HCT116 (cell line): ENCODE results near the gene MYH6. TPM values are rescaled to one million over a fixed set of nuclear protein-coding genes. Genes with fewer than 3 reads are reported as not detected.

Experiments used
- ATAC-seq: fragments of 200-7000 bp; cut with Tn5 transposase; 2 replicates; pipeline ENCODE4 v1.9.1; 2020; ENCODE audit warnings: mild to moderate bottlenecking, moderate library complexity
- BruUV-seq: library from RNA; stranded (reverse); fragments of 400-500 nt; replicated peaks from 2 replicates; lab custom pipeline; 2021; lab: Mats Ljungman, UMichigan
- CTCF ChIA-PET: fragments of 300-600 bp; sonication (Branson Sonifier 250); formaldehyde crosslinking; loops from one replicate; lab custom pipeline; 2021; ENCODE audit warnings: antibody characterized with exemption; lab: Charles Lee
- POLR2A ChIA-PET: fragments of 300-600, 350-600 bp; sonication (Branson Sonifier 250); formaldehyde crosslinking; loops from one replicate; lab custom pipeline; 2021; ENCODE audit warnings: antibody characterized with exemption; lab: Charles Lee
- RAD21 ChIA-PET, 2 experiments: fragments of 300-600 bp; sonication (Branson Sonifier 250); formaldehyde crosslinking; loops; one replicate each; lab custom pipeline; 2023; ENCODE audit warnings: low total read pairs in 2 of 2; ENCODE audit not compliant: uncharacterized antibody in 2 of 2, unreplicated experiment in 2 of 2, low non-redundant PET in 1 of 2; lab: Charles Lee
- DNase-seq: peaks from one replicate; pipeline ENCODE4 v3.0.0-alpha.2; 2010; ENCODE audit warnings: low read depth, low spot score
- H2AFZ ChIP-seq: fragments of 200-600 bp; shearing (Covaris generic), sonication (generic); 2 replicates; pipeline ENCODE4 v1.6.1; 2017; ENCODE audit warnings: low read depth, mixed run types, mixed read lengths, antibody characterized with exemption, low read length; ENCODE audit not compliant: poor library complexity, severe bottlenecking
- H3K27ac ChIP-seq: 2 replicates; pipeline ENCODE4 v1.5.1; 2012; ENCODE audit warnings: low read depth, low read length
- H3K27me3 ChIP-seq: fragments of 200-600 bp; sonication (generic); 2 replicates; pipeline ENCODE4 v1.6.1; 2016; ENCODE audit warnings: mixed run types, low read length, mixed read lengths; ENCODE audit not compliant: insufficient read depth
- H3K36me3 ChIP-seq, 2 experiments: fragments of 200-500 bp in 1 of 2; fragments of 200-600 bp in 1 of 2; sonication (Bioruptor generic) in 1 of 2; sonication (generic) in 1 of 2; 2 replicates each; pipeline versions ENCODE4 v1.5.1 to v1.6.1; 2014 to 2016; ENCODE audit warnings: low read length in 2 of 2, inconsistent platforms in 1 of 2, mixed read lengths in 1 of 2, mixed run types in 1 of 2; ENCODE audit not compliant: insufficient read depth in 2 of 2, control insufficient read depth in 1 of 2
- H3K4me1 ChIP-seq, 2 experiments: fragments of 200-600 bp in 1 of 2; sonication (generic) in 1 of 2; 2 replicates each; pipeline versions ENCODE4 v1.5.1 to v1.6.1; 2012 to 2017; ENCODE audit warnings: low read length in 2 of 2, inconsistent platforms in 1 of 2, mild to moderate bottlenecking in 1 of 2, mixed read lengths in 1 of 2, mixed run types in 1 of 2, moderate library complexity in 1 of 2; ENCODE audit not compliant: insufficient read depth in 2 of 2, control insufficient read depth in 1 of 2
- H3K4me2 ChIP-seq: fragments of 200-600 bp; sonication (generic); 2 replicates; pipeline ENCODE4 v1.6.1; 2017; ENCODE audit warnings: mixed run types, low read length, mixed read lengths
- H3K4me3 ChIP-seq, 2 experiments: fragments of 200-600 bp in 1 of 2; sonication (generic) in 1 of 2; replicated peaks in 1 of 2; 2 replicates each; pipeline ENCODE4 v1.5.1; 2011 to 2016; ENCODE audit warnings: low read length in 2 of 2, control low read depth in 1 of 2, low read depth in 1 of 2, mild to moderate bottlenecking in 1 of 2, mixed read lengths in 1 of 2, mixed run types in 1 of 2
- H3K79me2 ChIP-seq: fragments of 200-600 bp; sonication (generic); 2 replicates; pipeline ENCODE4 v1.6.1; 2017; ENCODE audit warnings: mild to moderate bottlenecking, mixed run types, low read length, moderate library complexity, mixed read lengths; ENCODE audit not compliant: insufficient read depth
- H3K9ac ChIP-seq: fragments of 200-600 bp; sonication (generic); 2 replicates; pipeline ENCODE4 v1.6.1; 2016; ENCODE audit warnings: low read length, mixed read lengths
- H3K9me2 ChIP-seq: fragments of 200-600 bp; sonication (generic), shearing (Covaris generic); 2 replicates; pipeline ENCODE4 v1.6.1; 2017; ENCODE audit warnings: mixed run types, mild to moderate bottlenecking, moderate library complexity; ENCODE audit not compliant: insufficient read depth
- H3K9me3 ChIP-seq, 2 experiments: fragments of 200-500 bp in 1 of 2; fragments of 200-600 bp in 1 of 2; sonication (Bioruptor generic) in 1 of 2; sonication (generic) in 1 of 2; 2 replicates each; pipeline ENCODE4 v1.6.1; 2014 to 2017; ENCODE audit warnings: low read length in 2 of 2, mixed read lengths in 2 of 2, inconsistent platforms in 1 of 2, low read depth in 1 of 2, mild to moderate bottlenecking in 1 of 2, mixed run types in 1 of 2, moderate library complexity in 1 of 2; ENCODE audit not compliant: control insufficient read depth in 1 of 2, insufficient read depth in 1 of 2
- H4K20me1 ChIP-seq: fragments of 200-600 bp; sonication (generic), shearing (Covaris generic); 2 replicates; pipeline ENCODE4 v1.6.1; 2017; ENCODE audit warnings: mixed run types, mild to moderate bottlenecking, moderate library complexity; ENCODE audit not compliant: insufficient read depth
- CBX3 ChIP-seq: IDR thresholded peaks from 2 replicates; pipeline ENCODE4 v1.6.1; 2012; ENCODE audit warnings: low read depth
- CEBPB ChIP-seq: IDR thresholded peaks from 2 replicates; pipeline ENCODE4 v1.6.1; 2012; ENCODE audit warnings: low read depth
- EZH2phosphoT487 ChIP-seq: fragments of 200-600 bp; IDR thresholded peaks from 2 replicates; pipeline ENCODE4 v1.6.1; 2018; ENCODE audit warnings: antibody characterized with exemption, borderline replicate concordance
- JUND ChIP-seq: IDR thresholded peaks from 2 replicates; pipeline ENCODE4 v1.6.1; 2012
- POLR2A ChIP-seq: IDR thresholded peaks from 2 replicates; pipeline ENCODE4 v1.7.0; 2011; ENCODE audit warnings: borderline replicate concordance; ENCODE audit not compliant: insufficient read depth, insufficient read length; ENCODE audit errors: extremely low read depth
- POLR2AphosphoS5 ChIP-seq: IDR thresholded peaks from 2 replicates; pipeline ENCODE4 v1.6.1; 2011; ENCODE audit warnings: mild to moderate bottlenecking, low read depth, low read length, moderate library complexity
- SP1 ChIP-seq: IDR thresholded peaks from 2 replicates; pipeline ENCODE4 v1.6.1; 2012; ENCODE audit warnings: low read depth
- SRF ChIP-seq: IDR thresholded peaks from 2 replicates; pipeline ENCODE4 v1.6.1; 2012; ENCODE audit warnings: low read depth
- TCF7L2 ChIP-seq: IDR thresholded peaks from 2 replicates; pipeline ENCODE4 v1.7.0; 2011; ENCODE audit warnings: borderline replicate concordance, inconsistent platforms; ENCODE audit not compliant: insufficient read depth, insufficient read length; ENCODE audit errors: extremely low read depth
- YY1 ChIP-seq: IDR thresholded peaks from 2 replicates; pipeline ENCODE4 v1.6.1; 2011; ENCODE audit warnings: low read length, low read depth, moderate library complexity, mild to moderate bottlenecking; ENCODE audit not compliant: insufficient replicate concordance; ENCODE audit errors: extremely low read depth
- ZFX ChIP-seq: fragments of 450-650 bp; IDR thresholded peaks from 2 replicates; pipeline ENCODE4 v1.6.1; 2017
- ZNF274 ChIP-seq: fragments of 200-500 bp; sonication (Bioruptor generic); IDR thresholded peaks from 2 replicates; pipeline ENCODE4 v1.6.1; 2014; ENCODE audit warnings: mild to moderate bottlenecking, low read depth, low read length, inconsistent platforms
- intact Hi-C: fragments of 100-400 bp; cut with micrococcal nuclease; formaldehyde crosslinking; loops from 2 replicates; pipeline ENCODE4 v1.10.0; 2022
- total RNA-seq: library from RNA; stranded (reverse); gene quantifications from one replicate; pipeline ENCODE4 v1.2.1, GENCODE V29; 2021; ENCODE audit not compliant: unreplicated experiment
- TF ChIP-seq, protein P1 (sequence below): IDR thresholded peaks from 2 replicates; pipeline ENCODE4 v1.6.1; 2012

The MYH6 gene
- total RNA-seq, 1 experiment from 2014 or later = not detected

DNA sequence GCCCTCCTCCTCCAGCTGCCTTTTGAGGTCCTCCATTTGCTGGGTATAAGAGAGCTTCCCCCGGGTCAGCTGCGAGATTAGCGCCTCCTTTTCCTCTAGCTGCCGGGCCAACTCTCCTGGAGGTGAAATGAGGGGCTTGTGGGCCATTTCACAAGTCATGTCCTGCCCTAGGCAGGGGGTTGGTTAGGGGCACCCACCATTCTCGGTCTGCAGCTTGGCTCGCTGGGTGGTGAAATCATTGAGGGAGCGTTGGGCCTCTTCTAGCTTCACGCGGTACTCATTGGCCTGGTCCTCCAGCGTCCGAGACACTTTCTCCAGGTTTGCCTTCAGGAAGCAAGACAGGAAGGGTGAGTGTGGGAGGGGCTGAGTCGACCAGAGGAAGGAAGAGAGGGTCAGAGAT, 18.7 kb downstream of the MYH6 start:
- Histone ChIP-seq H3K4me3 (no peak overlapping the region), H2AFZ (no peak overlapping the region), H3K9ac (no peak overlapping the region), H3K4me1 (no peaks in the 10 kb centered on the region), H3K27me3 (peaks cover 13% of the 10 kb centered on the region; the same call in 1 of the 2 replicates), H3K27ac (no peak overlapping the region), H3K36me3 (no peaks in the 10 kb centered on the region), H3K9me3 (no peaks in the 10 kb centered on the region), H4K20me1 (no peaks in the 10 kb centered on the region), H3K9me2 (no peaks in the 10 kb centered on the region), H3K4me2 (no peak overlapping the region), H3K79me2 (no peaks in the 10 kb centered on the region)
- no TSS peak for BruUV-seq
- DNase-seq (no peak), ATAC-seq (no peak)
- ChIA-PET RAD21 (no interaction called here), POLR2A (no interaction called here), CTCF (no interaction called here)
- no peak for TF ChIP-seq ZNF274
- no peak for TF ChIP-seq SRF
- TF ChIP-seq CBX3 = no peak
- no peak for TF ChIP-seq JUND
- no peak for TF ChIP-seq EZH2phosphoT487
- TF ChIP-seq, protein P1, sequence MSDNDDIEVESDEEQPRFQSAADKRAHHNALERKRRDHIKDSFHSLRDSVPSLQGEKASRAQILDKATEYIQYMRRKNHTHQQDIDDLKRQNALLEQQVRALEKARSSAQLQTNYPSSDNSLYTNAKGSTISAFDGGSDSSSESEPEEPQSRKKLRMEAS = no peak
- TF ChIP-seq POLR2A = no peak
- no peak for TF ChIP-seq YY1
- no peak for TF ChIP-seq POLR2AphosphoS5
- TF ChIP-seq TCF7L2 = no peak
- no peak for TF ChIP-seq CEBPB
- intact Hi-C loops = no loop called here

DNA sequence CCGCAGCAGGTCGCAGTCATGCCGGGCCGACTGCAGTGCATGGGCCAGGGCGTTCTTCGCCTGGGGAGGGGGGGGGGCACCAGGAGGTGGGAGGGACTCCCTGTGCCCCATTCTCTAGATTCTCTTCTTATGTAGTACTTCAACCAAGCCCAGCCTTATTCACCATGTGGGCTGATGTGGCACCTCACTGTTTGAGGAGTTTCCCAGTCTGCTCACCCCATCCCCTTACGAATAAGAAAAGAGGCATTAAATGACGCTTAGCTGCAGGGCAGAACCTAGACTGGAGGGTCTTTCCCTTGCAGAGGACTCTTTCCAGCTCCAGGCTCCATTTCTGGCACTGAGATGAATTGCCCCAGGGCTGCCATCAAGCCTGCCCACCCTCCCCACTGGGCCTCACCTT, 19.1 kb downstream of the MYH6 start:
- H3K4me3 ChIP-seq = no peak overlapping the region
- BruUV-seq = no TSS peak
- H3K27me3 ChIP-seq = peaks cover 13% of the 10 kb centered on the region; the same call in 1 of the 2 replicates
- ChIA-PET POLR2A (no interaction called here), CTCF (interaction anchor here (1.0 kb wide), 1 partner anchor 9 kb away, joined by 5 read pairs; no protein-coding TSS in a partner anchor), RAD21 (no interaction called here)
- no peak overlapping the region for H3K9ac ChIP-seq
- ATAC-seq = no peak
- no peak overlapping the region for H3K27ac ChIP-seq
- TF ChIP-seq SP1 (no peak), ZFX (no peak)
- no peak overlapping the region for H3K4me2 ChIP-seq
- no peak overlapping the region for H2AFZ ChIP-seq
- no peaks in the 10 kb centered on the region for H4K20me1 ChIP-seq
- intact Hi-C loops = no loop called here
- H3K9me3 ChIP-seq = no peaks in the 10 kb centered on the region
- H3K4me1 ChIP-seq = no peaks in the 10 kb centered on the region
- no peaks in the 10 kb centered on the region for H3K9me2 ChIP-seq
- no peak for DNase-seq
- no peaks in the 10 kb centered on the region for H3K36me3 ChIP-seq
- H3K79me2 ChIP-seq = no peaks in the 10 kb centered on the region
